Upper lobe of left lung (tissue), 4 donors: ENCODE measurements around the gene SPP1.

Experiments used
- CTCF ChIP-seq, 6 experiments: fragments of 450-650 bp in 4 of 6; fragments of 200-600 bp in 2 of 6; sonication (generic) in 2 of 6; IDR thresholded peaks; one replicate each; pipeline ENCODE4 v1.5.1; 2016 to 2019; ENCODE audit warnings: antibody characterized with exemption in 6 of 6
- POLR2AphosphoS5 ChIP-seq, 2 donors: sonication (generic); formaldehyde crosslinking; IDR thresholded peaks; one replicate each; pipeline ENCODE4 v1.5.1; 2017; ENCODE audit warnings: antibody characterized with exemption in 2 of 2

DNA sequence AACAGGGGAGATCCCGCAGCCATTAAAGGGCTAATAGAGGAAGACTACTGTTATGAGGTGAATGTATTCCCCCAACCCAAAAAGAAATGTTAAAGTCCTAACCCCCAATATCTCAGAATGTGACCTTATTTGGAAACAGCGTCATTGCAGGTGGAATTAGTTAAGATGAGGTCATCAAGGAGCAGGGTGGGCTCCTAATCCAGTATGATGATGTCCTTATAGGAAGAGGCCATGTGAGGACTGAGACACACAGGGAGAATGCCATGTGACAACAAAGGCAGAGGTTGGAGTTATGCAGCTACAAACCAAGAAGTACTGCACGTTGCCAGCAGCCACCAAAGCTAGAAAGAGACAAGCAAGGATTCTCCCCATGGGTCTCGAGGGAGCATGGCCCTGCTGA lies 14.3 kb downstream of the SPP1 start:
- TF ChIP-seq CTCF (IDR thresholded peaks at IDR 0.05), result no peak
- TF ChIP-seq POLR2AphosphoS5 (IDR thresholded peaks at IDR 0.05), result no peak
